A549 (cell line): Measurements from ENCODE around the gene EMX1.

Experiments
- CTCF ChIP-seq: fragments of >200 bp; sonication (Bioruptor Twin); formaldehyde crosslinking; IDR thresholded peaks from 3 replicates; pipeline ENCODE4 v1.5.1; 2016
- EP300 ChIP-seq, 2 experiments: fragments of >200 bp; sonication (Bioruptor Twin); formaldehyde crosslinking; IDR thresholded peaks; 2 replicates in 1 of 2; 3 replicates in 1 of 2; pipeline ENCODE4 v1.6.1; 2016 to 2017
- HES2 ChIP-seq: fragments of >200 bp; sonication (Bioruptor Twin); formaldehyde crosslinking; IDR thresholded peaks from 2 replicates; pipeline ENCODE4 v1.6.1; 2016
- JUN ChIP-seq, 2 experiments: fragments of >200 bp; sonication (Bioruptor Twin); formaldehyde crosslinking; IDR thresholded peaks; 2 replicates in 1 of 2; 3 replicates in 1 of 2; pipeline ENCODE4 v1.6.1; 2016 to 2017
- POLR2A ChIP-seq: IDR thresholded peaks from 2 replicates; pipeline ENCODE4 v1.6.1; 2012; ENCODE audit warnings: mild to moderate bottlenecking, low read length
- REST ChIP-seq: fragments of 200-600 bp; sonication (generic); IDR thresholded peaks from 2 replicates; pipeline ENCODE4 v1.6.1; 2016; ENCODE audit warnings: antibody characterized with exemption, mild to moderate bottlenecking, moderate library complexity
- USF2 ChIP-seq: fragments of 450-650 bp; IDR thresholded peaks from 2 replicates; pipeline ENCODE4 v1.6.1; 2014; ENCODE audit warnings: antibody characterized with exemption
- ZSCAN20 ChIP-seq: fragments of 250-450 bp; sonication (Bioruptor Pico); IDR thresholded peaks from 2 replicates; pipeline ENCODE4 v1.8.0; 2022; ENCODE audit warnings: mild to moderate bottlenecking, moderate library complexity

GRCh38 chr2:72940361-72940760 is 23.0 kb downstream of the EMX1 start:
- TF ChIP-seq REST (no peak), ZSCAN20 (CRISPR knock-in tag) (no peak), CTCF (no peak), HES2 (no peak), JUN (IDR thresholded peaks at IDR 0.05) (no peak), POLR2A (no peak), USF2 (no peak), EP300 (IDR thresholded peaks at IDR 0.05) (no peak)
